SH-SY5Y (cell line): ENCODE data around the gene NTRK2.

Experiments used
- GATA2 ChIP-seq: IDR thresholded peaks from 2 replicates; pipeline ENCODE4 v1.6.1; 2011; ENCODE audit warnings: mild to moderate bottlenecking, low read depth, low read length
- GATA3 ChIP-seq: IDR thresholded peaks from 2 replicates; pipeline ENCODE4 v1.6.1; 2011; ENCODE audit warnings: low read depth, mild to moderate bottlenecking, low read length, moderate library complexity

DNA sequence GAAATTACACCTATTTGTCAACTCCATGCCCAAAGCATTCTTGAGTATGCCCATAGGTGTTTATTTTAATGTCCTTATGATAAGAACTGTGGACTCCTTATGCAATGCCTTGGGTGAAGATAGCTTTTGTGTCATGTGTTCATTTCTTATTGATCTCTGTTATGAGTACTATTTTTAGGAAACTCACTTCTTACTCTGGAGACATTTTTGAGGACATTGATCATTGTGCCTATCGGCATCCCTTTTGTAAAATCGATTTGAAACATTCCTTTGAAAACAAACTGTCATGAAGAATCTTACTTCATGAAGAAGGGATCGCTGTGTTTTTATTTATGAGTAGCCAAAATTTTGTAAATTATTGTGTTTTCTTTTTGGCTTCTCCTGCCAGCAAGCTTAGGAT lies 257.3 kb downstream of the NTRK2 start:
- TF ChIP-seq GATA2 (no peak), GATA3 (no peak)
